SU-DHL-6 (cell line): Measurements from ENCODE around the gene PIERCE2.

Experiments used
- EZH2phosphoT487 ChIP-seq: fragments of 200-600 bp; sonication (generic), shearing (Covaris generic); conservative IDR thresholded peaks from 2 replicates; pipeline ENCODE4 v1.6.1; 2018; ENCODE audit warnings: mild to moderate bottlenecking, antibody characterized with exemption, low read length, moderate library complexity, mixed read lengths
- TF ChIP-seq, protein P1 (sequence below): fragments of 200-600 bp; sonication (generic); IDR thresholded peaks from one replicate; pipeline ENCODE4 v1.5.1; 2017; ENCODE audit warnings: antibody characterized with exemption, mild to moderate bottlenecking, low read length, moderate library complexity; ENCODE audit not compliant: insufficient read depth, poor library complexity, severe bottlenecking

DNA sequence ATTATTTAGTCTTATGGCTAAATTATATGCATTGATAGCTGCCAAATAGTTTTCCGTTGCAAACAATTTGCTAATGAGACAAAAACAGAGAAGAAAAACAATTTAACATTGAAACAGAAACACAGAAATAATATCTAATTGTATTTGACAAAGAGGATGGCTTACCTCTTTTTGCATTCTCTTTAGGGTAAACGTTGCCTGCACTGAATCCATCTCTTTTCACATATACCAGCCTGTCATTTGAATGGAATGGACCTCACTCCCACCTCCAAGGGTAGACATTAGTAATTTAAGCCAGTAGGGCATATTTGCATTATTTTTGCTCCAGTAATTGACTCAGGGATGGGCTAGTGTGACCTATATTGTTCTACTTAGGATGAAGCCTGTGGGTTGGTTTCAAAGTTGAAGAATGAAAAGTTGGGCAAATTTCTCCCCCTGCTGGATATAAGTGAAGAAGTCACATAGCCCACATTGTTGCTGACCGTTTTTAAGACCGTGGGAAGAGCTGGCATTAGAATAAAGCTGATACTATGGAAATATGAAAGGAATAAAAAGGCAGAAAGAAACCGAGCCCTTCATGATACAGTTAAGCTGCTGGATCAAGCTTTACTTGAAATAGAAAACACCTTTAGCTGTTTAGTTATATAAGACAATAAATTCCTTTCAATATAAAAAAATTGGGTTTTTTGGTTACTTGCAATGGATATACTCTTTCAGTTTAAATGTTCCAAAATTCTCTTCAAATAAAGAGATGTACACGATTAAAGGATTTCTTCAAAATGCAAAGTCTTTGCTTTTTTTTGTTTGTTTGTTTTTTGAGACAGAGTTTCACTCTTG, 26.9 kb downstream of the PIERCE2 start:
- TF ChIP-seq, protein P1, sequence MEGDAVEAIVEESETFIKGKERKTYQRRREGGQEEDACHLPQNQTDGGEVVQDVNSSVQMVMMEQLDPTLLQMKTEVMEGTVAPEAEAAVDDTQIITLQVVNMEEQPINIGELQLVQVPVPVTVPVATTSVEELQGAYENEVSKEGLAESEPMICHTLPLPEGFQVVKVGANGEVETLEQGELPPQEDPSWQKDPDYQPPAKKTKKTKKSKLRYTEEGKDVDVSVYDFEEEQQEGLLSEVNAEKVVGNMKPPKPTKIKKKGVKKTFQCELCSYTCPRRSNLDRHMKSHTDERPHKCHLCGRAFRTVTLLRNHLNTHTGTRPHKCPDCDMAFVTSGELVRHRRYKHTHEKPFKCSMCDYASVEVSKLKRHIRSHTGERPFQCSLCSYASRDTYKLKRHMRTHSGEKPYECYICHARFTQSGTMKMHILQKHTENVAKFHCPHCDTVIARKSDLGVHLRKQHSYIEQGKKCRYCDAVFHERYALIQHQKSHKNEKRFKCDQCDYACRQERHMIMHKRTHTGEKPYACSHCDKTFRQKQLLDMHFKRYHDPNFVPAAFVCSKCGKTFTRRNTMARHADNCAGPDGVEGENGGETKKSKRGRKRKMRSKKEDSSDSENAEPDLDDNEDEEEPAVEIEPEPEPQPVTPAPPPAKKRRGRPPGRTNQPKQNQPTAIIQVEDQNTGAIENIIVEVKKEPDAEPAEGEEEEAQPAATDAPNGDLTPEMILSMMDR: peak; percentile 49
- TF ChIP-seq EZH2phosphoT487: no peak
